Activated CD4-positive, alpha-beta T cell treated with anti-CD3 and anti-CD28 coated beads for 4 hours (primary cell): ENCODE results near the gene PHRF1.
A peak's percentile ranks its signal among the peaks of the same experiment; 100 is the strongest.

Experiments
- DNase-seq, 2 donors: peaks; one replicate each; pipeline ENCODE4 v3.0.0-alpha.2; 2020

Gene PHRF1

GRCh38 chr11:598005-598680 lies 21.9 kb downstream of the PHRF1 start:
- no peak for DNase-seq

GRCh38 chr11:601573-602245 lies 25.4 kb downstream of the PHRF1 start:
- no peak for DNase-seq

GRCh38 chr11:603154-603553 lies 26.9 kb downstream of the PHRF1 start:
- DNase-seq, result no peak

- DNase-seq, result no peak
Measured at GRCh38 chr11:605286-606129, 29.2 kb downstream of the PHRF1 start.

- DNase-seq, result no peak
Measured at GRCh38 chr11:606245-606644, 30.0 kb downstream of the PHRF1 start.

- DNase-seq, result no peak
Measured at GRCh38 chr11:607020-607780, 30.9 kb downstream of the PHRF1 start.

- DNase-seq, result no peak
Measured at GRCh38 chr11:607971-608659, 31.8 kb downstream of the PHRF1 start.

- DNase-seq, result no peak
Measured at GRCh38 chr11:608791-609251, 32.6 kb downstream of the PHRF1 start.

- no peak for DNase-seq
Measured at GRCh38 chr11:609341-609811, 33.1 kb downstream of the PHRF1 start.

GRCh38 chr11:610146-610801 lies 34.0 kb downstream of the PHRF1 start:
- DNase-seq, result no peak

GRCh38 chr11:611001-611996 lies 35.0 kb downstream of the PHRF1 start:
- DNase-seq, result no peak

- DNase-seq, result no peak
Measured at GRCh38 chr11:612201-612960, 36.1 kb downstream of the PHRF1 start.

- no peak for DNase-seq
Measured at GRCh38 chr11:612961-613300, 36.7 kb downstream of the PHRF1 start.

GRCh38 chr11:613369-613968 lies 37.2 kb downstream of the PHRF1 start:
- peak; percentile 93 for DNase-seq

GRCh38 chr11:614021-614622 lies 37.9 kb downstream of the PHRF1 start:
- no peak for DNase-seq

GRCh38 chr11:614623-615503 lies 38.6 kb downstream of the PHRF1 start:
- DNase-seq, result no peak

- DNase-seq, result peak; percentile 80 to 84
Measured at GRCh38 chr11:615504-616319, 39.4 kb downstream of the PHRF1 start, which contains the start of gene IRF7. IRF7 (minus strand) TSS chr11:615950; CDS start chr11:615364, 586 bp downstream.
